NB4 (cell line): ENCODE results near the gene OR9Q2.

Experiments
- DNase-seq: peaks from one replicate; pipeline ENCODE4 v3.0.0; 2010; ENCODE audit warnings: low read depth
- H3K4me3 ChIP-seq: one replicate; pipeline ENCODE4 v1.5.1; 2011; ENCODE audit warnings: mild to moderate bottlenecking, low read depth, low read length, moderate library complexity
- MYC ChIP-seq: IDR thresholded peaks from 2 replicates; pipeline ENCODE4 v1.6.1; 2011; ENCODE audit warnings: low read depth, low read length
- POLR2A ChIP-seq: IDR thresholded peaks from 2 replicates; pipeline ENCODE4 v1.6.1; 2011; ENCODE audit warnings: mild to moderate bottlenecking; ENCODE audit not compliant: insufficient read length; ENCODE audit errors: extremely low read depth
- TF ChIP-seq, protein P1 (sequence below): IDR thresholded peaks from one replicate; pipeline ENCODE4 v1.5.1; 2012; ENCODE audit warnings: low read depth, low read length
- TF ChIP-seq, protein P2 (sequence below): IDR thresholded peaks from 2 replicates; pipeline ENCODE4 v1.6.1; 2011; ENCODE audit warnings: low read depth, low read length

OR9Q2 gene

DNA sequence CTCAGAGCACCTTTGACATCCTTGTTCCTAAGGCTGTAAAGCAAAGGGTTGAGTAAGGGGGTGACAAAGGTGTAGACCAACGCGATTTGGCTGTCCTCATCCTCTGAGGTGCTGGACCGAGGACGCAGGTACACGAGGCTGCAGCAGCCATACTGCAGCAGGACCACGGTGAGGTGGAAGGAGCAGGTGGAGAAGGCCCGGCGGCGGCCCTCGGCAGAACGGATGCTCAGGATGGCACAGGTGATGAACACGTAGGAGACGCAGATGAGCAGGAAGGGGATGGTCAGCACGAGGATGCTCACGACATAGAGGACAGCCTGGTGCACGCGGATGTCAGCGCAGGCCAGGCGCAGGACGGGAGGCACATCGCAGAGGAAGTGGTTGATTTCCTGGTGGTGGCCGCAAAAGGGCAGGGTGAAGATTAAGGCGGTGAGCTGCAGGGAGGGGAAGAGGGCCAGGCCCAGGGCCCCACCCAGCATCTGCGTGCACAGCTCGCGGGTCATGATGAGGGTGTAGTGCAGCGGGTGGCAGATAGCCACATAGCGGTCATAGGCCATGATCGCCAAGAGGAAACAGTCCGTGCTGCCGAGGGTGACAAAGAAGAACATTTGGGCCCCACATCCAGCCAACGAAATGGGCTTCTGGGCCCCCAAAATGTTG is 39.2 kb downstream of the OR9Q2 start:
- TF ChIP-seq POLR2A, result no peak
- TF ChIP-seq, protein P1, sequence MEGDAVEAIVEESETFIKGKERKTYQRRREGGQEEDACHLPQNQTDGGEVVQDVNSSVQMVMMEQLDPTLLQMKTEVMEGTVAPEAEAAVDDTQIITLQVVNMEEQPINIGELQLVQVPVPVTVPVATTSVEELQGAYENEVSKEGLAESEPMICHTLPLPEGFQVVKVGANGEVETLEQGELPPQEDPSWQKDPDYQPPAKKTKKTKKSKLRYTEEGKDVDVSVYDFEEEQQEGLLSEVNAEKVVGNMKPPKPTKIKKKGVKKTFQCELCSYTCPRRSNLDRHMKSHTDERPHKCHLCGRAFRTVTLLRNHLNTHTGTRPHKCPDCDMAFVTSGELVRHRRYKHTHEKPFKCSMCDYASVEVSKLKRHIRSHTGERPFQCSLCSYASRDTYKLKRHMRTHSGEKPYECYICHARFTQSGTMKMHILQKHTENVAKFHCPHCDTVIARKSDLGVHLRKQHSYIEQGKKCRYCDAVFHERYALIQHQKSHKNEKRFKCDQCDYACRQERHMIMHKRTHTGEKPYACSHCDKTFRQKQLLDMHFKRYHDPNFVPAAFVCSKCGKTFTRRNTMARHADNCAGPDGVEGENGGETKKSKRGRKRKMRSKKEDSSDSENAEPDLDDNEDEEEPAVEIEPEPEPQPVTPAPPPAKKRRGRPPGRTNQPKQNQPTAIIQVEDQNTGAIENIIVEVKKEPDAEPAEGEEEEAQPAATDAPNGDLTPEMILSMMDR, result no peak
- no peak for TF ChIP-seq MYC
- TF ChIP-seq, protein P2, sequence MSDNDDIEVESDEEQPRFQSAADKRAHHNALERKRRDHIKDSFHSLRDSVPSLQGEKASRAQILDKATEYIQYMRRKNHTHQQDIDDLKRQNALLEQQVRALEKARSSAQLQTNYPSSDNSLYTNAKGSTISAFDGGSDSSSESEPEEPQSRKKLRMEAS, result no peak
- no peak overlapping the region for H3K4me3 ChIP-seq
- DNase-seq, result no peak
